DOHH2 (cell line): ENCODE measurements around the gene MAB21L3.

Source experiments
- H3F3A ChIP-seq: fragments of 200-600 bp; sonication (generic), shearing (Covaris generic); 2 replicates; pipeline ENCODE4 v1.6.0; 2016; ENCODE audit warnings: antibody characterized with exemption, mild to moderate bottlenecking; ENCODE audit not compliant: control insufficient read depth, insufficient read depth
- H3K27ac ChIP-seq: fragments of 200-600 bp; sonication (generic); 2 replicates; pipeline ENCODE4 v1.5.1; 2014; ENCODE audit warnings: low read depth, mild to moderate bottlenecking, low read length, moderate library complexity
- H3K27me3 ChIP-seq: fragments of 200-600 bp; sonication (generic); 2 replicates; pipeline ENCODE4 v1.6.1; 2014; ENCODE audit warnings: mild to moderate bottlenecking, low read length, mixed read lengths; ENCODE audit not compliant: control insufficient read depth
- H3K36me3 ChIP-seq: fragments of 200-600 bp; sonication (generic); 2 replicates; pipeline ENCODE4 v1.6.1; 2014; ENCODE audit warnings: mild to moderate bottlenecking, low read length, moderate library complexity, mixed read lengths; ENCODE audit not compliant: control insufficient read depth
- H3K4me1 ChIP-seq: fragments of 200-600 bp; sonication (generic); 2 replicates; pipeline ENCODE4 v1.6.1; 2014; ENCODE audit warnings: mild to moderate bottlenecking, low read length, mixed read lengths; ENCODE audit not compliant: control insufficient read depth
- H3K4me2 ChIP-seq: fragments of 200-600 bp; sonication (generic); 2 replicates; pipeline ENCODE4 v1.6.0; 2014; ENCODE audit warnings: mild to moderate bottlenecking, low read length, moderate library complexity
- H3K4me3 ChIP-seq: fragments of 200-600 bp; sonication (generic); 2 replicates; pipeline ENCODE4 v1.5.1; 2014; ENCODE audit warnings: mild to moderate bottlenecking, low read length, mixed read lengths
- H3K79me2 ChIP-seq: fragments of 200-600 bp; sonication (generic); 2 replicates; pipeline ENCODE4 v1.6.1; 2014; ENCODE audit warnings: mild to moderate bottlenecking, low read length, mixed read lengths; ENCODE audit not compliant: control insufficient read depth
- H3K9me2 ChIP-seq: fragments of 200-600 bp; sonication (generic); replicated peaks from 2 replicates; pipeline ENCODE4 v1.6.1; 2014; ENCODE audit warnings: mild to moderate bottlenecking, low read length, mixed read lengths; ENCODE audit not compliant: control insufficient read depth
- H3K9me3 ChIP-seq: fragments of 200-600 bp; sonication (generic); 2 replicates; pipeline ENCODE4 v1.6.1; 2014; ENCODE audit warnings: antibody characterized with exemption, low read length, mixed read lengths; ENCODE audit not compliant: control insufficient read depth, insufficient read depth
- H4K20me1 ChIP-seq: fragments of 200-600 bp; sonication (generic); 2 replicates; pipeline ENCODE4 v1.6.0; 2014; ENCODE audit warnings: low read depth, mild to moderate bottlenecking, antibody characterized with exemption, low read length, moderate library complexity; ENCODE audit not compliant: control insufficient read depth, insufficient read depth
- EZH2phosphoT487 ChIP-seq: fragments of 200-600 bp; sonication (generic); IDR thresholded peaks from 2 replicates; pipeline ENCODE4 v1.6.1; 2017; ENCODE audit warnings: borderline replicate concordance, mild to moderate bottlenecking, antibody characterized with exemption, low read length, moderate library complexity, mixed read lengths
- TF ChIP-seq, protein P1 (sequence below): fragments of 200-600 bp; sonication (generic); IDR thresholded peaks from one replicate; pipeline ENCODE4 v1.5.1; 2014; ENCODE audit warnings: antibody characterized with exemption, mild to moderate bottlenecking, low read depth, low read length; ENCODE audit not compliant: poor library complexity, severe bottlenecking

Gene MAB21L3

GRCh38 chr1:116075990-116076389, 35.2 kb upstream of the MAB21L3 start:
- H3F3A ChIP-seq = no peaks in the 10 kb centered on the region
- TF ChIP-seq, protein P1, sequence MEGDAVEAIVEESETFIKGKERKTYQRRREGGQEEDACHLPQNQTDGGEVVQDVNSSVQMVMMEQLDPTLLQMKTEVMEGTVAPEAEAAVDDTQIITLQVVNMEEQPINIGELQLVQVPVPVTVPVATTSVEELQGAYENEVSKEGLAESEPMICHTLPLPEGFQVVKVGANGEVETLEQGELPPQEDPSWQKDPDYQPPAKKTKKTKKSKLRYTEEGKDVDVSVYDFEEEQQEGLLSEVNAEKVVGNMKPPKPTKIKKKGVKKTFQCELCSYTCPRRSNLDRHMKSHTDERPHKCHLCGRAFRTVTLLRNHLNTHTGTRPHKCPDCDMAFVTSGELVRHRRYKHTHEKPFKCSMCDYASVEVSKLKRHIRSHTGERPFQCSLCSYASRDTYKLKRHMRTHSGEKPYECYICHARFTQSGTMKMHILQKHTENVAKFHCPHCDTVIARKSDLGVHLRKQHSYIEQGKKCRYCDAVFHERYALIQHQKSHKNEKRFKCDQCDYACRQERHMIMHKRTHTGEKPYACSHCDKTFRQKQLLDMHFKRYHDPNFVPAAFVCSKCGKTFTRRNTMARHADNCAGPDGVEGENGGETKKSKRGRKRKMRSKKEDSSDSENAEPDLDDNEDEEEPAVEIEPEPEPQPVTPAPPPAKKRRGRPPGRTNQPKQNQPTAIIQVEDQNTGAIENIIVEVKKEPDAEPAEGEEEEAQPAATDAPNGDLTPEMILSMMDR = no peak
- no peak for TF ChIP-seq EZH2phosphoT487
- no peak overlapping the region for H3K27ac ChIP-seq
- H3K9me3 ChIP-seq = no peaks in the 10 kb centered on the region
- H3K36me3 ChIP-seq = no peaks in the 10 kb centered on the region
- H3K4me1 ChIP-seq = no peaks in the 10 kb centered on the region
- H3K4me2 ChIP-seq = no peak overlapping the region
- H4K20me1 ChIP-seq = no peaks in the 10 kb centered on the region
- peaks cover 2% of the 10 kb centered on the region; the same call in 1 of the 2 replicates for H3K27me3 ChIP-seq
- H3K79me2 ChIP-seq = no peaks in the 10 kb centered on the region
- H3K4me3 ChIP-seq = no peak overlapping the region
- H3K9me2 ChIP-seq = no peaks in the 10 kb centered on the region

- H3K9me2 ChIP-seq = no peaks in the 10 kb centered on the region
- no peaks in the 10 kb centered on the region for H3K36me3 ChIP-seq
- H3F3A ChIP-seq = no peaks in the 10 kb centered on the region
- H3K4me1 ChIP-seq = no peaks in the 10 kb centered on the region
- H3K79me2 ChIP-seq = no peaks in the 10 kb centered on the region
- TF ChIP-seq EZH2phosphoT487 = no peak
- TF ChIP-seq, protein P1 = no peak
- H3K4me3 ChIP-seq = no peak overlapping the region
- no peak overlapping the region for H3K27ac ChIP-seq
- peaks cover 2% of the 10 kb centered on the region; the same call in 1 of the 2 replicates for H3K27me3 ChIP-seq
- H3K4me2 ChIP-seq = no peak overlapping the region
- H4K20me1 ChIP-seq = no peaks in the 10 kb centered on the region
- H3K9me3 ChIP-seq = no peaks in the 10 kb centered on the region
These were observed 34.4 kb upstream of the MAB21L3 start for GRCh38 chr1:116076831-116077230.

DNA sequence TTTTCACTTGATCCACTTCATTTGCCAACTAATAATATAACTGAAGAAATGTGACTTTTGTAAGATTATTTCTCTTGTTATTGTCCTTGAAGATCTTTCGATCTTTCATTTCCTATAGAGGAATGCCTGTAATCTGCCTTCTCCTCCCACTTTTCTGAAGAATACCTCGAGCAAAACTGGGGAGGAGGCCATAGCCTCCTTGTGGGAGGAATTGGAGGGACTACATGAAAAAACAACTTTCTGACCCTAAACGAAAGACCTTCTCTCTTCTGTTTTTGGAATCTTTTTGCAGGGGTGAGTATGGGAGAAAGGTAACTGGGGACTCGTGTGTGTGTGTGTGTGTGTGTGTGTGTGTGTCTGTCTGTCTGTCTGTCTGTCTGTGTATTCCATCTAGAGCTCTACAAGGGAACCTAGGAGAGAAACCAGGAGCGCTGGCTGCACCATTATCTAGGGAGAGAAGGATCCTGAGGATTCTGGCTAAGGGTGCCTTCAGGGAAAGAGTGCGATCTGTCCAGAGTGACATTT, 32.4 kb upstream of the MAB21L3 start:
- Histone ChIP-seq H3K4me2 (no peak overlapping the region), H3K4me1 (peaks cover 7% of the 10 kb centered on the region), H3K27me3 (peaks cover 2% of the 10 kb centered on the region; the same call in 1 of the 2 replicates), H3K79me2 (no peaks in the 10 kb centered on the region), H3K9me3 (no peaks in the 10 kb centered on the region), H4K20me1 (no peaks in the 10 kb centered on the region), H3K4me3 (no peak overlapping the region), H3F3A (no peaks in the 10 kb centered on the region), H3K36me3 (no peaks in the 10 kb centered on the region), H3K9me2 (no peaks in the 10 kb centered on the region), H3K27ac (no peak overlapping the region)
- no peak for TF ChIP-seq EZH2phosphoT487
- TF ChIP-seq, protein P1 = no peak
